Stimulated activated CD4-positive, alpha-beta T cell treated with anti-CD3 and anti-CD28 coated beads, Interleukin-15, amount 100 ng/mL, for 48 hours (primary cell): ENCODE results near the gene TOMM22.

Source experiments
- DNase-seq, 2 donors: peaks; one replicate each; pipeline ENCODE4 v3.0.0-alpha.2; 2020; ENCODE audit warnings: low read depth in 2 of 2

The TOMM22 gene

GRCh38 chr22:38733724-38734381 lies 52.1 kb downstream of the TOMM22 start:
- DNase-seq, result no peak

GRCh38 chr22:38734421-38735100 lies 52.8 kb downstream of the TOMM22 start:
- DNase-seq, result no peak
